Ovary (tissue), 3 donors: ENCODE measurements around the gene GPR78.

ENCODE experiments used
- EP300 ChIP-seq: sonication (generic); formaldehyde crosslinking; IDR thresholded peaks from one replicate; pipeline ENCODE4 v1.6.1; 2017; ENCODE audit warnings: antibody characterized with exemption
- POLR2A ChIP-seq: fragments of 450-650 bp; IDR thresholded peaks from one replicate; pipeline ENCODE4 v1.6.1; 2017; ENCODE audit warnings: antibody characterized with exemption, mild to moderate bottlenecking, moderate library complexity
- TF ChIP-seq, protein P1 (sequence below), 3 donors: fragments of 450-650 bp in 2 of 3; fragments of 200-600 bp in 1 of 3; IDR thresholded peaks; one replicate each; pipeline versions ENCODE4 v1.5.1 to v1.8.0; 2016 to 2022; ENCODE audit warnings: antibody characterized with exemption in 3 of 3, mild to moderate bottlenecking in 1 of 3
- donor health status: DM: no; HTN: no; CAD: no.

DNA sequence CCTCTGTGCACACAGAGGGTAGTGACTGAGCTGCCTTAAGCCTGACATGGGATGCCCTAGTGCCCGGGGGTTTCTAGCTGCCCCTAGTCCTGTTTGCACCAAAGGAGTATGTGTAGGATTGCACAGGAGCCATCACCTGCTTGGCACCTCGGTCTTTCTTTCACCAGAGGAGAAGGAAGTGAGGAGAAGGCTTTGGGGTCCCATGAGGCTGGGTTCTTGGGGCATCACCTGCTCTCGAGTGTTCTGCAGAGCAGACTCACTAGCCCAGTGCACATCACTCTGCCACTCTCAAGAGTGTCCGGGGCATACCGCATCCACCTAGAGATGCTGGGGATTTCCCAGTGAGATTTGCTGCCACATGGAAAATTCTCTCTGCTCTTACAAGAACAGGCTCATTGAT lies 40.5 kb upstream of the GPR78 start:
- TF ChIP-seq, protein P1, sequence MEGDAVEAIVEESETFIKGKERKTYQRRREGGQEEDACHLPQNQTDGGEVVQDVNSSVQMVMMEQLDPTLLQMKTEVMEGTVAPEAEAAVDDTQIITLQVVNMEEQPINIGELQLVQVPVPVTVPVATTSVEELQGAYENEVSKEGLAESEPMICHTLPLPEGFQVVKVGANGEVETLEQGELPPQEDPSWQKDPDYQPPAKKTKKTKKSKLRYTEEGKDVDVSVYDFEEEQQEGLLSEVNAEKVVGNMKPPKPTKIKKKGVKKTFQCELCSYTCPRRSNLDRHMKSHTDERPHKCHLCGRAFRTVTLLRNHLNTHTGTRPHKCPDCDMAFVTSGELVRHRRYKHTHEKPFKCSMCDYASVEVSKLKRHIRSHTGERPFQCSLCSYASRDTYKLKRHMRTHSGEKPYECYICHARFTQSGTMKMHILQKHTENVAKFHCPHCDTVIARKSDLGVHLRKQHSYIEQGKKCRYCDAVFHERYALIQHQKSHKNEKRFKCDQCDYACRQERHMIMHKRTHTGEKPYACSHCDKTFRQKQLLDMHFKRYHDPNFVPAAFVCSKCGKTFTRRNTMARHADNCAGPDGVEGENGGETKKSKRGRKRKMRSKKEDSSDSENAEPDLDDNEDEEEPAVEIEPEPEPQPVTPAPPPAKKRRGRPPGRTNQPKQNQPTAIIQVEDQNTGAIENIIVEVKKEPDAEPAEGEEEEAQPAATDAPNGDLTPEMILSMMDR (IDR thresholded peaks at IDR 0.05), result no peak
- no peak for TF ChIP-seq EP300
- no peak for TF ChIP-seq POLR2A
